ENCODE data around the gene SCUBE3. TPM values are rescaled to one million over a fixed set of nuclear protein-coding genes. Genes with fewer than 3 reads are reported as not detected.

Gene SCUBE3
- total and polyA plus RNA-seq, 2 of the 13 experiments (the other 11 are each of a cell fraction or from before 2014, with no cell fraction given), result not detected

GRCh38 chr6:35176301-35177024 lies 37.3 kb upstream of the SCUBE3 start:
- Histone ChIP-seq H3K4me2 (ENCODE audit: low read depth, low read length) (no peak overlapping the region), H3K36me3 (replicated peaks in 1 of 2; ENCODE audit: control insufficient read depth in 1 of 2, insufficient read depth in 2 of 2, low read length in 2 of 2) (no peaks in the 10 kb centered on the region), H3K27me3 (ENCODE audit: control insufficient read depth in 1 of 2, insufficient read depth in 2 of 2, low read length in 2 of 2) (peaks cover 0 to 10% of the 10 kb centered on the region in 2 experiments; a peak in 1 of 5 replicates), H3K9me3 (ENCODE audit: low read length) (no peaks in the 10 kb centered on the region), H4K20me1 (ENCODE audit: insufficient read depth, low read length) (no peaks in the 10 kb centered on the region), H3K79me2 (ENCODE audit: insufficient read depth, low read length) (no peaks in the 10 kb centered on the region), H3K4me1 (ENCODE audit: insufficient read depth, low read length) (peaks cover under 1% of the 10 kb centered on the region; the same call in 1 of the 2 replicates), H3K27ac (ENCODE audit: extremely low read length, insufficient read depth, low read length) (no peak overlapping the region), H2AFZ (ENCODE audit: low read length) (no peak overlapping the region), H3K9ac (ENCODE audit: insufficient read depth, low read depth, low read length) (no peak overlapping the region), H3K4me3 (replicated peaks in 1 of 3; ENCODE audit: insufficient read depth in 1 of 3, low read depth in 2 of 3, low read length in 3 of 3) (no peak overlapping the region)
- ATAC-seq (no peak), FAIRE-seq (no peak), DNase-seq (ENCODE audit: low spot score) (no peak)
- in situ Hi-C loops (cut with HindIII; ENCODE audit: extremely low pct_ligation_motif_present, low pct_unique_long_range_greater_than_20kb) (no loop called here), intact Hi-C loops (cut with micrococcal nuclease; ENCODE audit: unreplicated experiment) (no loop called here)
- 33% methylated on average over 3 of the region's 3 CpGs for WGBS (ENCODE audit: low lambda C conversion rate)
- TF ChIP-seq NFIC (IDR thresholded peaks at IDR 0.05; ENCODE audit: low read length) (no peak), ZNF781 (CRISPR knock-in tag; IDR thresholded peaks at IDR 0.05; ENCODE audit: borderline replicate concordance, not compliant biosample characterization) (no peak), ZNF629 (CRISPR knock-in tag; conservative IDR thresholded peaks at IDR 0.05) (peak; percentile 71), MXD1 (CRISPR knock-in tag; IDR thresholded peaks at IDR 0.05) (no peak), CTCF (CRISPR knock-in tag; IDR thresholded peaks at IDR 0.05) (no peak), XRCC5 (optimal IDR thresholded peaks at IDR 0.05; ENCODE audit: low read length) (no peak)
- ChIA-PET CTCF (ENCODE audit: low intra/inter-chr PET ratio, low total read pairs) (no interaction called here), POLR2A (no interaction called here)
- BruUV-seq (replicated peaks), result no TSS peak
